Activated T-cell treated with anti-CD3 and anti-CD28 coated beads for 1 hour (primary cell): ENCODE measurements around the gene MRTFA.

Experiments used
- DNase-seq: peaks from one replicate; pipeline ENCODE4 v3.0.0-alpha.2; 2020; ENCODE audit warnings: low read depth

Gene MRTFA

GRCh38 chr22:40426594-40427333 is 209.8 kb downstream of the MRTFA start:
- no peak for DNase-seq

GRCh38 chr22:40425082-40425481 is 211.4 kb downstream of the MRTFA start:
- no peak for DNase-seq

DNA sequence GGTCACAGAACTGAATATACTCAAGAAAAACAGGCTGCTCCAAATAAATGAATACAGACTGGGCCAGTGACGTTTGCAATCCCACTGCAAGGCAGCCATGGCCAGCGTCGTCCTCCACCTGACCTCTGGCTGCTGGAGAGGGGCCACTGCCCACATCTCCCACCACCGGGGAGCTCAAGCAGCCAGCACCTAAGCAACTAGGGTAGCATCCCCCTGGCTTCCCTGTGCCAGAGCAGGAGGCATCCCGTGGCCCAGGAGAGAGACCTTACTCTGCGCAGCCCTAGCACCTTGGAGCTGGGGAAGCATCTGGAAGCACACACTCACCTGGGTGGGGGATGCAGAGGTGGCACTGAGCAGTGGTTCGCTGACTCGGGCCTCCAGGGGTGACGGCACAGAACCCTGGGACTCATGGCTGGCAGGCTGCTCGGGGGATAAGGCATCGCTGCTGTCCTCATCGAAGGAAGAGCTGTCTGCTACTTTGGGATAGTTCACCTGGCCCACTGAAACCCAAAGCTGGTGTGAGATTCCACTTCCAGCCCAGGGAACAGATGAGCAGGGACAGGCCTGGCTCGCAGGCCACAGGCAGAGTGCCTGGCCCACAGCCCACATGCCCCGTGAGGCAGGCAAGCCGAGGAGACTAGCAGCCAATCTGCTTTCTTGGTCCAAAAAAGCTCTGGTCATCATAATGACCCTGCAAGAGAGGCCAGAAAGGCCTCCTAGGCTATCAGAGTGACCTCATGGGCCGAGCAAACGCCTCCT is 212.5 kb downstream of the MRTFA start:
- DNase-seq: no peak

- DNase-seq: no peak
These were observed 213.2 kb downstream of the MRTFA start for GRCh38 chr22:40423310-40423688.

DNA sequence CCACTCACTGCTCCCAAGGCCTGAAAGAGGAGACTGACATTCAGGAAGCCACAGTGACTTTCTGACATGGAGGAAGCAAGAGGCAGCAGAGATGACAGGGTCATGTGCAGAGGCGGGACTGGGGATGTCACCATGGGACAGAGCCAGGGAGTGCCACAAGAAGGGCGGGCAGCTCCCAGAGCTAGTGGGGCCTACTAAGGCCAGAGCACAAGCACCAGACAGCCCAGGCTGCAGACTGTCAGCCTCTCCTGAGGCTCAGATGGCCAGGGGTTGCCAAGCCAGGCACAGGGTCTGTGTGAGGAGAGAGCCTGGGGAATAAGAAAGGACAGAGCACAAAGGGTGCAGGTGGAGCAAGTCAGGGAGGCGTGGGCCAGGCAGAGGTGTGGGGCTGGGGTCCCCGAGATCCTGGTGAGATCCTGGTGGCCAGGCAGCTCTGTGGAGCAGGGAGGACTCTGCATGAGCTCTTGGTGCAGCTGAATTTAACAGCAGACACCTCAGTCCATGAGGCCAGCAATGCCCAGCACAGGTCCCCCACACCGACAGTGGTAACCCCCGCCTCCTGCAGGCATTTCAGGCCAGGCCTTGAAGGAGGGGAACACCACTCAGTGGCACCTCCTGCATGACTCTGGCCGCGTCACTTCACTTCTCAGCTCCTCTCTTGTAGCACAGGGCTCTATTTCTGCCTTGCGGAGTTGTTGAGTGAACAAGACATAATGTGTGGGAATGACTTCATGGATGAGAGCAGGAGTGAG is 213.8 kb downstream of the MRTFA start:
- DNase-seq: no peak

GRCh38 chr22:40421941-40422340 is 214.6 kb downstream of the MRTFA start:
- DNase-seq: no peak

- DNase-seq: no peak
These were observed 215.5 kb downstream of the MRTFA start for GRCh38 chr22:40421082-40421350.

DNA sequence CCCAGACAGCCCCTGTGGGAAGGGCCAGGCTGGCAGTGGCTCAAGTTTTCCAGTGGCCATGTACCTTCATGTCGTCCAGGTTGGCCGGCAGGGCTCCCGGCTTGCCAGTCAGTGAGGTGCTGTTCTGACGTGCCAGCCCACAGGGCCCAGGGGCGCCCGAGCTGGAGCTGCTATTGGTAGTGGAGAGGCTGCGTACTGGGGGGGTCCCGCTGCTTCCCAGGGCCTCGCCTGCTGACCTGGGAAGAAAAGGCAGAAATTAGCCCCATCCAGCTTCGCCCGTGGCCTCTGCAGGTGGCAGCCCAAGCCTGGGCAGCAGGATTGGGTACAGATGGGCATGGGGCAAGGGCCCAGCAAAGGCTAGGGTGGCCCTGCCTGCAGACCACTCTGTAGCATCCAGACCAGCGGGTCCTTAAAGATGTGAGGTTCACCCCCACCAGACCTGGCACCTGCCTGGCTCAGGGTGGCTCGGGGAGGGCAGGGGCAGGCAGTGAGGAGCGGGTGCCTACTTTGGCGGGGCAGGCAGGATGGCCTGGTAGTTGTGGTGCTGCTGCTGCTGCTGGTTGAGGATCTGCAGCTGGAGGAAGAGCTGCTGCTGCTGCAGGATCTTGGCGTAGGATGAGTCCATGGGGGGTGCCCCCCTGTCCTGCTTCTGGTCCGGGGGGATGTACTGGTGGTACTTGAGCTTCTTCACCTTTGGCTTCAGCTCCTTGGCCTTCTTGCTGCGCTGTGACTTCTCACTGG is 216.0 kb downstream of the MRTFA start:
- DNase-seq: no peak

GRCh38 chr22:40419718-40420117 is 216.8 kb downstream of the MRTFA start:
- no peak for DNase-seq

DNA sequence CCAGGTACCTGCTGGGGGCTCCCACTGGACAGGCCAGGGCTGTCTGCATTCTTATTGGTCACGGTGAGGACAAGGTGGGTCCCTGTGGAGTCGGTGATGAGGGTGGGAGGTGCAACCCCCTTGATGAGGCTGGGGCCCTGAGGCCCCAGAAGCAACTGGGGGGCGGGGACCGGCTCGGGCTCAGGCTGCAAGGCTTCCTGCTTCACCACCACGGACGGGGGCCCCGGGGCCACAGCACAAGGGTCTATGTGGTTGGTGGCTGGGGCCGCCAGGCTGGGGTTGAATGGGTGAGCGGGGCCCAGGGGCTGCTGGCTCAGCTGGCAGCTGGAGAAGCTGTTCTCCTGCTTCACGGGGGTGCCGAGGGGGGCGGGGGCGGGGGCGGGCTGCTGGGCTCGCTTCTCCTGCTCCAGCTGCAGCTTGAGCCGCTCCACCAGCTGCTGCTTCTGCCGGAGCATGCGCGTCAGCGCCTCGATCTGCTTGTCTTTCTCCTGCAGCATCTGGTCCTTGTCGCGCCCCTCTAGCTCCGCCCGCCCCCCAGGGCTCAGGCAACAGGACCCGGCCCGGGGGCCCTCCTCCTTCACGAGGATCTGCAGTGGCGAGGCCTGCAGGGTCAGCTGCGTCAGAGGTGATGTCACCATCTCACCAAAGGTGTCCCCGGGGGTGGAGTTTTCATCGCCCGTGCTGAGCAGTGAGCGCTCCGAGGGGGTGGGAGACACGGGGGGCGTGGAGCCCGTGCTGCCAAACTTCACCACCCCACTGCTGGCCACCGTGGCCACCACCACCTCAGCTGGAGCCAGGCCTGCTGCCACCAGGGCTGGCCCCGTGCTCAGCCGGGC is 217.9 kb downstream of the MRTFA start:
- no peak for DNase-seq

DNA sequence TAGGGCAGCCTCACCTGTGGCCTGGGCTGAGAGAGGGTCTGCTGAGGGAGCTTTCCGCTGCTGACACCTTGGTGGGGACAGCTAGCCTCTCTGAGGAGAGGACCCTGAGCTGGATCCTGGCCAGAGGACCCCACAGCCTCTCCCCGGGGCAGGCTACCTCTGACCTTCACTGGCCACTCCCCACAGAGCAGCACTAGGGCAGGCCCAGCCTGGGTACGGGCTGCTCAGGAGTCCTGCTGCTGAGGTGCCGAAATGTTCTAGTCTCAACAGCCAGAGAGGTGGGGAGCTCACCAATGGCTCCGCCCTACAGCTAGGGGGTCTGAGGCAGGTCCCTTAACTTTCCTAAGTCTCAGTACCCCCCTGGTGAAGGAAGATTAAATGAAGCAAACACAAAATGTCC is 218.6 kb downstream of the MRTFA start:
- DNase-seq: no peak

- DNase-seq: no peak
These were observed 219.5 kb downstream of the MRTFA start for GRCh38 chr22:40417041-40417440.

- no peak for DNase-seq
These were observed 219.9 kb downstream of the MRTFA start for GRCh38 chr22:40416636-40417035.

GRCh38 chr22:40416267-40416570 is 220.3 kb downstream of the MRTFA start:
- no peak for DNase-seq

DNA sequence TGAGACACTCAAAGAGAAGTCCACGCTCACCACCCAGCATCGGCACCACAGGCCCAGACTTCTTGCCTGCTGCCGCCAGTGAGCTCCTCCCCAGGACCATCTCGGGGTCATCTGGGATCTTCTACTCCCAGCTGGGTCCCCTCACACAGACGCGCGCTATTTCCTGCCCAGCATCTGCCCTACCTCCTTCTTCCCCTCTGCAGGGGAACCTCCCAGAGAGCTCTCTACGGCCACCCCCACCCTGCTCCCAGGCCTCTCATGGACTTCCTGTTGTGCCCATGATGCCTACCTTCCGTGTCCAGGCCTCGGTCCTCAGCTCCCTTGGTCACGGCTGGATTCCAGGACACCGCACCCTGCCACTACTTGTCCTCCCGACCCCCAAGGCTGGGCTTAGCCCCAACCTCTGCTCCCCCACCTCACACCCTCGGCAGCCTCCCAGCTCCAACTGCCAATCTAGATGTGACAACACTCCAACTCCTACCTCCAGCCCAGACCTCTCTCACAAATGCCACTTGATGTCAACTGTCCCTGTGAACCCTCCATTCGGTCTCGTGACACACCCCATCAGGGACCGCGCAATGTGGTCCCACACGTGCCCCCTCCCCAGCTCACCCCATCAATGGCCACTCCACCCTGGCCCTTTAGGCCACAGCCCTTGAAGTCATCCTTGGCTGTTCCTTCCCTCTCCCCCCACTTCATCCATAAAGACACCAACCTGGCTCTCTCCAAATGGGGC is 220.8 kb downstream of the MRTFA start:
- no peak for DNase-seq

- DNase-seq: no peak
These were observed 221.5 kb downstream of the MRTFA start for GRCh38 chr22:40414838-40415505.

GRCh38 chr22:40414311-40414710 is 222.2 kb downstream of the MRTFA start:
- DNase-seq: no peak

- no peak for DNase-seq
These were observed 222.6 kb downstream of the MRTFA start for GRCh38 chr22:40413873-40414272.

DNA sequence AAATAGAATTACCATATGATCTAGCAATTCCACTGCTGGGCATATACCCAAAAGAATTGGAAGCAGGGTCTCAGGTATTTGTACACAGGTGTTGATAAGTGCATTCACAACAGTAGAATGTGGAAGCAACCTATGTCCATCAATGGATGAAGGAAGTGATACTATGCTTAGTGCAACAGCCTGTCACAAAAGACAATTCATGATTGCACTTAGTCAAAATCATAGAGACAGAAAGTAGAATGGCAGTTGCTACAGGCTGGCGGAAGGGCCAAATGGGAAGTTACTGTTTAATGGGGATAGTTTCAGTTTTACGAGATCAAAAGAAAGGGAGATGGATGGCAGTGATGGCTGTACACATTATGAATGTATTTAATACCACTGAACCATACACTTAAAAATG is 224.1 kb downstream of the MRTFA start:
- DNase-seq: no peak

GRCh38 chr22:40411506-40411861 is 225.0 kb downstream of the MRTFA start:
- DNase-seq: no peak
